ENCODE results near the gene SHQ1. TPM values are rescaled to one million over a fixed set of nuclear protein-coding genes. Genes with fewer than 3 reads are reported as not detected.
A peak's percentile ranks its signal among the peaks of the same experiment; 100 is the strongest.
"Not testable (repeated sequence)": the region's sequence is repeated elsewhere in the genome, so short reads cannot be mapped to it uniquely, and the experiment has no call there.

Gene SHQ1
- total RNA-seq, 1 donor from 2014 or later: 11.3 TPM

GRCh38 chr3:72719137-72719536, 129.1 kb downstream of the SHQ1 start:
- no peak for DNase-seq (ENCODE audit: low read depth in 2 of 2)

GRCh38 chr3:72714135-72714534, 134.1 kb downstream of the SHQ1 start:
- DNase-seq (ENCODE audit: low read depth in 2 of 2): not testable (repeated sequence)

GRCh38 chr3:72710471-72710870, 137.8 kb downstream of the SHQ1 start:
- not testable (repeated sequence) for DNase-seq (ENCODE audit: low read depth in 2 of 2)

GRCh38 chr3:72708441-72708840, 139.8 kb downstream of the SHQ1 start:
- no peak for DNase-seq (ENCODE audit: low read depth in 2 of 2)

- DNase-seq (ENCODE audit: low read depth in 2 of 2): no peak
These were observed 145.2 kb downstream of the SHQ1 start for GRCh38 chr3:72702997-72703396.

GRCh38 chr3:72702390-72702789, 145.9 kb downstream of the SHQ1 start:
- no peak for DNase-seq (ENCODE audit: low read depth in 2 of 2)

- DNase-seq (ENCODE audit: low read depth in 2 of 2): no peak
These were observed 148.1 kb downstream of the SHQ1 start for GRCh38 chr3:72700106-72700505.

- DNase-seq (ENCODE audit: low read depth in 2 of 2): peak in 1 of 2 donors; percentile 78
These were observed 148.6 kb downstream of the SHQ1 start for GRCh38 chr3:72699631-72700030.

Other genes with a start within 250 kb of the SHQ1 start
- gene GXYLT2, start 39.6 kb upstream of the SHQ1 start, total RNA-seq: under 0.01 and 0.22 TPM in 2 replicates
- gene PPP4R2, start 148.4 kb upstream of the SHQ1 start, total RNA-seq: 41.6 and 57.7 TPM in 2 replicates
- gene EBLN2, start 213.2 kb upstream of the SHQ1 start, total RNA-seq: 2.0 and 3.0 TPM in 2 replicates

Measured in lung microvascular endothelial cell (primary cell).